ENCODE measurements around the gene FKBP2. TPM values are rescaled to one million over a fixed set of nuclear protein-coding genes. Genes with fewer than 3 reads are reported as not detected.

FKBP2 gene
- total and polyA plus RNA-seq, 2 experiments from 2014 or later: 57.7 to 349 TPM

GRCh38 chr11:64288353-64288750 lies 47.5 kb downstream of the FKBP2 start:
- Histone ChIP-seq H3K4me1 (ENCODE audit: insufficient read depth) (peaks cover 16% of the 10 kb centered on the region), H3K4me2 (no peak overlapping the region), H3K36me3 (replicated peaks; ENCODE audit: insufficient read depth, low read depth) (no peaks in the 10 kb centered on the region), H3K27ac (no peak overlapping the region), H3K27me3 (peaks cover 38% of the 10 kb centered on the region), H2AFZ (no peak overlapping the region), H3K9me3 (ENCODE audit: low read depth) (no peaks in the 10 kb centered on the region), H3K4me3 (no peak overlapping the region), H4K20me1 (ENCODE audit: insufficient read depth, poor library complexity, severe bottlenecking) (no peaks in the 10 kb centered on the region), H3K79me2 (peaks cover 7% of the 10 kb centered on the region), H3K9me2 (replicated peaks; ENCODE audit: insufficient read depth) (no peaks in the 10 kb centered on the region)
- 93% methylated on average over 5 of the region's 9 CpGs for whole genome bisulfite sequencing (ENCODE audit: low lambda C conversion rate, missing lambda C conversion rate)
- TF ChIP-seq EZH2 (IDR thresholded peaks at IDR 0.05; ENCODE audit: borderline replicate concordance): no peak
- no peak for TF ChIP-seq CTCF (IDR thresholded peaks at IDR 0.05; ENCODE audit: poor library complexity)
- TF ChIP-seq EZH2phosphoT487 (IDR thresholded peaks at IDR 0.05; ENCODE audit: low read depth, severe bottlenecking, unreplicated experiment): no peak
- DNase-seq (ENCODE audit: low spot score): no peak

GRCh38 chr11:64289002-64289564 lies 48.2 kb downstream of the FKBP2 start:
- TF ChIP-seq EZH2 (IDR thresholded peaks at IDR 0.05; ENCODE audit: borderline replicate concordance) (no peak), EZH2phosphoT487 (IDR thresholded peaks at IDR 0.05; ENCODE audit: low read depth, severe bottlenecking, unreplicated experiment) (no peak), CTCF (IDR thresholded peaks at IDR 0.05; ENCODE audit: poor library complexity) (no peak)
- Histone ChIP-seq H3K27me3 (peaks cover 46% of the 10 kb centered on the region), H4K20me1 (ENCODE audit: insufficient read depth, poor library complexity, severe bottlenecking) (no peaks in the 10 kb centered on the region), H3K27ac (no peak overlapping the region), H3K4me3 (no peak overlapping the region), H3K9me3 (ENCODE audit: low read depth) (no peaks in the 10 kb centered on the region), H3K4me2 (no peak overlapping the region), H3K79me2 (no peaks in the 10 kb centered on the region), H3K36me3 (replicated peaks; ENCODE audit: insufficient read depth, low read depth) (no peaks in the 10 kb centered on the region), H3K9me2 (replicated peaks; ENCODE audit: insufficient read depth) (no peaks in the 10 kb centered on the region), H3K4me1 (ENCODE audit: insufficient read depth) (peaks cover 10% of the 10 kb centered on the region), H2AFZ (no peak overlapping the region)
- 89% methylated on average over 12 of the region's 13 CpGs for WGBS (ENCODE audit: low lambda C conversion rate, missing lambda C conversion rate)
- no peak for DNase-seq (ENCODE audit: low spot score)

DNA sequence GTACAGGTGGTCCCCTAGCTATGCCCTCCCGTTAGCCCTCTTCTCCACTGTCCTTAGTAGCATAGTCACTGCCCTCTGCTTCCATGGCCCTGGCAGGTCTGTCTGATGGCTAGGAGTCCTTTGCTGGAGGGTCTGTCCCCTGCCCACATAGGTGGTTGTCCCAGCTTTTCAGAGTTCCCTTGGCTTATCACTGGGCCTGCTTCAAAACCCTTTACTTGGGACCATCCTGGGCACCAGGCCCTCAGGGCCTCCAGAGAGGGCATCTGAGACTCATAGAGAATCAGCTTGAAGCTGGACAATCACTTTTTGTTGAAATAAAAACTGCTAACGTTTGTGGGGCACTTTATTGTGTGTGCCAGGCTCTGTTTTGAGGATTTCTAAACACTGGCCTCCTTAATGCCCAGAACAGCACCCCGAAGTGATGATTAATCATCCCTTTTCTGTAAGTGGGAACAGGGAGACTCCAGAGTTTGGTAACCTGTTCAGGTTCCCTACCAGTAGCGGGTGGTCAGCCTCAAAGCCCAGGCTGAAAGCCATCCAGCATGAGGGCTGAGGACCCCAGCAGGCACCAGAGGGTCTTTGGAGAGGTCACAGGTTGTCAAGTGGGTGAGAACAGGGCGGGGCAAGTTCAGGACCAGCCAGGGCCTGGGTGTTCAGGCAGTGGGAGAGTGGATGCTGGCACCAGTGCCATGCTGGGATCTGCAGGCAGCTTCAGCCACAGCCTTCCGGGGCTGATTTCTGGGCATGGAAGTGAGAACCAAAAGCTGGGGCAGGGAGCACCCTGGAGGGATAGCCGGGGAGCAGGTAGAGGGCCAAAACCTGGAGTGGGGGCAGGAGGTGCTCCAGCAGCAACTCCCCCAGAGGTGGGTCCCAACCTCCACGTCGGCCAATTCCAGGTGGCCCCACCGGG lies 49.7 kb downstream of the FKBP2 start:
- Histone ChIP-seq H3K27ac (no peak overlapping the region), H3K9me2 (replicated peaks; ENCODE audit: insufficient read depth) (no peaks in the 10 kb centered on the region), H3K4me3 (no peak overlapping the region), H3K27me3 (peaks cover 59% of the 10 kb centered on the region), H3K4me2 (peak overlapping the region; percentile 89), H3K9me3 (ENCODE audit: low read depth) (no peaks in the 10 kb centered on the region), H3K79me2 (no peaks in the 10 kb centered on the region), H4K20me1 (ENCODE audit: insufficient read depth, poor library complexity, severe bottlenecking) (no peaks in the 10 kb centered on the region), H2AFZ (no peak overlapping the region), H3K36me3 (replicated peaks; ENCODE audit: insufficient read depth, low read depth) (no peaks in the 10 kb centered on the region), H3K4me1 (ENCODE audit: insufficient read depth) (peaks cover 10% of the 10 kb centered on the region)
- WGBS (ENCODE audit: low lambda C conversion rate, missing lambda C conversion rate): 47% methylated on average over 10 of the region's 10 CpGs
- no peak for DNase-seq (ENCODE audit: low spot score)
- TF ChIP-seq CTCF (IDR thresholded peaks at IDR 0.05; ENCODE audit: poor library complexity): no peak
- no peak for TF ChIP-seq EZH2 (IDR thresholded peaks at IDR 0.05; ENCODE audit: borderline replicate concordance)
- no peak for TF ChIP-seq EZH2phosphoT487 (IDR thresholded peaks at IDR 0.05; ENCODE audit: low read depth, severe bottlenecking, unreplicated experiment)

Measured in hepatocyte (in vitro differentiated cells).